SJSA1 (cell line): Measurements from ENCODE around the gene MAST4. TPM values are rescaled to one million over a fixed set of nuclear protein-coding genes. Genes with fewer than 3 reads are reported as not detected.

Experiments used
- DNase-seq, 2 experiments: peaks; one replicate each; pipeline ENCODE4 v3.0.0-alpha.2; 2015 to 2020; ENCODE audit warnings: low spot score in 2 of 2, low read depth in 1 of 2
- H3K27ac ChIP-seq: fragments of 250-450 bp; sonication (Bioruptor Pico); 2 replicates; pipeline ENCODE4 v1.5.1; 2020; ENCODE audit warnings: mild to moderate bottlenecking, moderate library complexity
- H3K27me3 ChIP-seq: fragments of 250-450 bp; sonication (Bioruptor Pico); replicated peaks from 2 replicates; pipeline ENCODE4 v1.5.1; 2020; ENCODE audit warnings: mild to moderate bottlenecking, moderate library complexity
- H3K36me3 ChIP-seq: fragments of 250-450 bp; sonication (Bioruptor Pico); 2 replicates; pipeline ENCODE4 v1.5.1; 2020; ENCODE audit warnings: mild to moderate bottlenecking
- H3K4me1 ChIP-seq: fragments of 250-450 bp; sonication (Bioruptor Pico); replicated peaks from 2 replicates; pipeline ENCODE4 v1.6.1; 2021; ENCODE audit warnings: mild to moderate bottlenecking
- H3K4me3 ChIP-seq: fragments of 250-450 bp; sonication (Bioruptor Pico); 2 replicates; pipeline ENCODE4 v1.5.1; 2020; ENCODE audit warnings: mild to moderate bottlenecking
- H3K9me3 ChIP-seq: fragments of 250-450 bp; sonication (Bioruptor Pico); replicated peaks from 2 replicates; pipeline ENCODE4 v1.5.1; 2020; ENCODE audit warnings: mild to moderate bottlenecking
- total RNA-seq: library from RNA; depleted of rRNA; stranded (reverse); fragments of >200 nt; shearing (Covaris generic); gene quantifications from 2 replicates; pipeline ENCODE4 v1.2.3, GENCODE V29; 2014

MAST4 gene
- total RNA-seq, 1 experiment from 2014 or later, result 2.3 TPM

GRCh38 chr5:67065237-67065636 lies 469.0 kb downstream of the MAST4 start:
- no peaks in the 10 kb centered on the region for H3K36me3 ChIP-seq
- H3K9me3 ChIP-seq, result no peaks in the 10 kb centered on the region
- peaks cover under 1% of the 10 kb centered on the region; the same call in 1 of the 2 replicates for H3K4me1 ChIP-seq
- no peak for DNase-seq
- no peak overlapping the region for H3K27ac ChIP-seq
- no peaks in the 10 kb centered on the region for H3K27me3 ChIP-seq
- H3K4me3 ChIP-seq, result no peak overlapping the region

GRCh38 chr5:67065696-67066095 lies 469.5 kb downstream of the MAST4 start:
- DNase-seq, result no peak
- no peaks in the 10 kb centered on the region for H3K27me3 ChIP-seq
- H3K4me3 ChIP-seq, result no peak overlapping the region
- H3K27ac ChIP-seq, result no peak overlapping the region
- H3K36me3 ChIP-seq, result no peaks in the 10 kb centered on the region
- H3K4me1 ChIP-seq, result no peaks in the 10 kb centered on the region
- H3K9me3 ChIP-seq, result no peaks in the 10 kb centered on the region

GRCh38 chr5:67066815-67067214 lies 470.6 kb downstream of the MAST4 start:
- Histone ChIP-seq H3K27ac (no peak overlapping the region), H3K9me3 (no peaks in the 10 kb centered on the region), H3K36me3 (no peaks in the 10 kb centered on the region), H3K27me3 (no peaks in the 10 kb centered on the region), H3K4me3 (no peak overlapping the region), H3K4me1 (no peaks in the 10 kb centered on the region)
- DNase-seq, result no peak

- Histone ChIP-seq H3K4me3 (no peak overlapping the region), H3K27me3 (no peaks in the 10 kb centered on the region), H3K36me3 (no peaks in the 10 kb centered on the region), H3K27ac (no peak overlapping the region), H3K9me3 (no peaks in the 10 kb centered on the region), H3K4me1 (no peaks in the 10 kb centered on the region)
- no peak for DNase-seq
Measured at GRCh38 chr5:67073045-67073680, 477.0 kb downstream of the MAST4 start.

GRCh38 chr5:67077296-67077695 lies 481.1 kb downstream of the MAST4 start:
- Histone ChIP-seq H3K4me1 (no peaks in the 10 kb centered on the region), H3K27me3 (no peaks in the 10 kb centered on the region), H3K4me3 (no peak overlapping the region), H3K9me3 (no peaks in the 10 kb centered on the region), H3K36me3 (no peaks in the 10 kb centered on the region), H3K27ac (no peak overlapping the region)
- DNase-seq, result no peak

GRCh38 chr5:67081261-67081660 lies 485.1 kb downstream of the MAST4 start:
- Histone ChIP-seq H3K27me3 (no peaks in the 10 kb centered on the region), H3K36me3 (no peaks in the 10 kb centered on the region), H3K9me3 (no peaks in the 10 kb centered on the region), H3K27ac (no peak overlapping the region), H3K4me1 (no peaks in the 10 kb centered on the region), H3K4me3 (no peak overlapping the region)
- no peak for DNase-seq

GRCh38 chr5:67082941-67083340 lies 486.7 kb downstream of the MAST4 start:
- no peak for DNase-seq
- Histone ChIP-seq H3K4me1 (no peaks in the 10 kb centered on the region), H3K27me3 (no peaks in the 10 kb centered on the region), H3K9me3 (no peaks in the 10 kb centered on the region), H3K27ac (no peak overlapping the region), H3K36me3 (no peaks in the 10 kb centered on the region), H3K4me3 (no peak overlapping the region)

GRCh38 chr5:67085616-67086015 lies 489.4 kb downstream of the MAST4 start:
- Histone ChIP-seq H3K4me3 (no peak overlapping the region), H3K9me3 (no peaks in the 10 kb centered on the region), H3K27me3 (no peaks in the 10 kb centered on the region), H3K27ac (no peak overlapping the region), H3K36me3 (no peaks in the 10 kb centered on the region), H3K4me1 (peaks cover 5% of the 10 kb centered on the region; the same call in 1 of the 2 replicates)
- no peak for DNase-seq

- H3K9me3 ChIP-seq, result no peaks in the 10 kb centered on the region
- H3K4me3 ChIP-seq, result no peak overlapping the region
- H3K27me3 ChIP-seq, result no peaks in the 10 kb centered on the region
- H3K36me3 ChIP-seq, result no peaks in the 10 kb centered on the region
- H3K27ac ChIP-seq, result no peak overlapping the region
- DNase-seq, result no peak
- H3K4me1 ChIP-seq, result peaks cover 12% of the 10 kb centered on the region
Measured at GRCh38 chr5:67089200-67089725, 493.1 kb downstream of the MAST4 start.

- Histone ChIP-seq H3K27me3 (no peaks in the 10 kb centered on the region), H3K4me3 (no peak overlapping the region), H3K27ac (no peak overlapping the region), H3K9me3 (no peaks in the 10 kb centered on the region), H3K36me3 (no peaks in the 10 kb centered on the region), H3K4me1 (peaks cover 19% of the 10 kb centered on the region)
- DNase-seq, result no peak
Measured at GRCh38 chr5:67090040-67090439, 493.8 kb downstream of the MAST4 start.

GRCh38 chr5:67090593-67090992 lies 494.4 kb downstream of the MAST4 start:
- no peak for DNase-seq
- Histone ChIP-seq H3K27me3 (no peaks in the 10 kb centered on the region), H3K27ac (no peak overlapping the region), H3K4me3 (no peak overlapping the region), H3K36me3 (no peaks in the 10 kb centered on the region), H3K9me3 (no peaks in the 10 kb centered on the region), H3K4me1 (peaks cover 25% of the 10 kb centered on the region)

GRCh38 chr5:67092535-67092934 lies 496.3 kb downstream of the MAST4 start:
- no peaks in the 10 kb centered on the region for H3K9me3 ChIP-seq
- H3K27ac ChIP-seq, result no peak overlapping the region
- peaks cover 28% of the 10 kb centered on the region for H3K4me1 ChIP-seq
- no peaks in the 10 kb centered on the region for H3K27me3 ChIP-seq
- no peak overlapping the region for H3K4me3 ChIP-seq
- peak in 1 of 2 experiments; percentile 9 for DNase-seq
- no peaks in the 10 kb centered on the region for H3K36me3 ChIP-seq

- peaks cover 28% of the 10 kb centered on the region for H3K4me1 ChIP-seq
- H3K36me3 ChIP-seq, result no peaks in the 10 kb centered on the region
- no peaks in the 10 kb centered on the region for H3K9me3 ChIP-seq
- no peak for DNase-seq
- H3K4me3 ChIP-seq, result no peak overlapping the region
- H3K27ac ChIP-seq, result no peak overlapping the region
- no peaks in the 10 kb centered on the region for H3K27me3 ChIP-seq
Measured at GRCh38 chr5:67093279-67093678, 497.1 kb downstream of the MAST4 start.

GRCh38 chr5:67094476-67095300 lies 498.5 kb downstream of the MAST4 start:
- no peaks in the 10 kb centered on the region for H3K9me3 ChIP-seq
- DNase-seq, result peak in 1 of 2 experiments; percentile 36
- no peak overlapping the region for H3K4me3 ChIP-seq
- no peaks in the 10 kb centered on the region for H3K36me3 ChIP-seq
- peaks cover 23% of the 10 kb centered on the region for H3K4me1 ChIP-seq
- H3K27me3 ChIP-seq, result no peaks in the 10 kb centered on the region
- H3K27ac ChIP-seq, result peak overlapping the region; percentile 11; the same call in 1 of the 2 replicates
